Measurements from ENCODE around the gene MTA1.

DNA sequence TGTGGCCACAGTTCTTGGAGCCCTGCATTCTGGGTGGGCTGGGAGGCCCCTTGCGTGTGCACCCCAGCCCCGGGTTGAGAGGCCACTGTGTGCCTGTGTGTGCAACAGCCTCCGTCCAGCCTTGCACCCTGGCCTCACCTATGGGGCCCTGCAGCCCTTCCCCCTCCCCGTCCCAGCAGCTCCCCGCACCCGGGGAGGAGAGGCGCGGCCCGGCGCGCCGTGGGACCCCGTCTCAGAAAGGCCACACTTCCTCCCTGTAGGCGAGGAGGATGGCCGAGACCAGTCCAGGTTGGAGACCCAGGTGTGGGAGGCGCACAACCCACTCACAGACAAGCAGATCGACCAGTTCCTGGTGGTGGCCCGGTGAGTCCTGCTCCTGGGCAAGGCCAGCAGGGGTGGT is 38.4 kb downstream of the MTA1 start:
- TF ChIP-seq, protein P1, sequence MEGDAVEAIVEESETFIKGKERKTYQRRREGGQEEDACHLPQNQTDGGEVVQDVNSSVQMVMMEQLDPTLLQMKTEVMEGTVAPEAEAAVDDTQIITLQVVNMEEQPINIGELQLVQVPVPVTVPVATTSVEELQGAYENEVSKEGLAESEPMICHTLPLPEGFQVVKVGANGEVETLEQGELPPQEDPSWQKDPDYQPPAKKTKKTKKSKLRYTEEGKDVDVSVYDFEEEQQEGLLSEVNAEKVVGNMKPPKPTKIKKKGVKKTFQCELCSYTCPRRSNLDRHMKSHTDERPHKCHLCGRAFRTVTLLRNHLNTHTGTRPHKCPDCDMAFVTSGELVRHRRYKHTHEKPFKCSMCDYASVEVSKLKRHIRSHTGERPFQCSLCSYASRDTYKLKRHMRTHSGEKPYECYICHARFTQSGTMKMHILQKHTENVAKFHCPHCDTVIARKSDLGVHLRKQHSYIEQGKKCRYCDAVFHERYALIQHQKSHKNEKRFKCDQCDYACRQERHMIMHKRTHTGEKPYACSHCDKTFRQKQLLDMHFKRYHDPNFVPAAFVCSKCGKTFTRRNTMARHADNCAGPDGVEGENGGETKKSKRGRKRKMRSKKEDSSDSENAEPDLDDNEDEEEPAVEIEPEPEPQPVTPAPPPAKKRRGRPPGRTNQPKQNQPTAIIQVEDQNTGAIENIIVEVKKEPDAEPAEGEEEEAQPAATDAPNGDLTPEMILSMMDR (conservative IDR thresholded peaks at IDR 0.05 in 1 of 2, IDR thresholded peaks at IDR 0.05 in 1 of 2; ENCODE audit: extremely low read depth in 1 of 2, insufficient read depth in 1 of 2, low read depth in 1 of 2, low read length in 2 of 2): no peak
- TF ChIP-seq EZH2 (IDR thresholded peaks at IDR 0.05; ENCODE audit: borderline replicate concordance, low read length): no peak
